Suprapubic skin (tissue), 4 donors: ENCODE measurements around the gene ING1. TPM values are rescaled to one million over a fixed set of nuclear protein-coding genes. Genes with fewer than 3 reads are reported as not detected.
"Not testable (repeated sequence)": the region's sequence is repeated elsewhere in the genome, so short reads cannot be mapped to it uniquely, and the experiment has no call there.

Experiments
- DNase-seq, 2 donors: peaks; one replicate each; pipeline ENCODE4 v3.0.0-alpha.2; 2019; ENCODE audit warnings: low spot score in 2 of 2
- H3K27ac ChIP-seq: fragments of 200-600 bp; sonication (generic); one replicate; pipeline ENCODE4 v1.5.1; 2019
- H3K27me3 ChIP-seq: fragments of 200-600 bp; sonication (generic); one replicate; pipeline ENCODE4 v1.5.1; 2019
- H3K36me3 ChIP-seq: fragments of 200-600 bp; sonication (generic); one replicate; pipeline ENCODE4 v1.5.1; 2019
- H3K4me1 ChIP-seq: fragments of 200-600 bp; sonication (generic); one replicate; pipeline ENCODE4 v1.5.1; 2019
- H3K4me3 ChIP-seq: fragments of 200-600 bp; sonication (generic); one replicate; pipeline ENCODE4 v1.5.1; 2019; ENCODE audit warnings: mild to moderate bottlenecking
- H3K9me3 ChIP-seq: fragments of 200-600 bp; sonication (generic); one replicate; pipeline ENCODE4 v1.5.1; 2019
- CTCF ChIP-seq, 2 donors: fragments of 200-600 bp in 1 of 2; fragments of 450-650 bp in 1 of 2; sonication (generic) in 1 of 2; IDR thresholded peaks; one replicate each; pipeline ENCODE4 v1.5.1; 2016 to 2019; ENCODE audit warnings: antibody characterized with exemption in 2 of 2, mild to moderate bottlenecking in 1 of 2, moderate library complexity in 1 of 2
- EP300 ChIP-seq: sonication (generic); formaldehyde crosslinking; IDR thresholded peaks from one replicate; pipeline ENCODE4 v1.6.1; 2017; ENCODE audit warnings: antibody characterized with exemption
- POLR2A ChIP-seq, 2 donors: fragments of 450-650 bp; IDR thresholded peaks; one replicate each; pipeline ENCODE4 v1.6.1; 2017; ENCODE audit warnings: antibody characterized with exemption in 2 of 2, mild to moderate bottlenecking in 2 of 2, moderate library complexity in 2 of 2
- POLR2AphosphoS5 ChIP-seq, 3 donors: sonication (generic); formaldehyde crosslinking; IDR thresholded peaks; one replicate each; pipeline ENCODE4 v1.6.1; 2017; ENCODE audit warnings: antibody characterized with exemption in 3 of 3
- WGBS: methylation state at CpG from one replicate; pipeline ENCODE4 v1.1.5; 2018; 5-methylcytosine and 5-hydroxymethylcytosine counted together
- total RNA-seq, 4 donors: library from RNA; depleted of rRNA; stranded (reverse); fragments of >200 nt; gene quantifications; one replicate each; pipeline ENCODE4 v1.1.0, GENCODE V29; 2016

ING1 gene
- total RNA-seq, 4 donors from 2014 or later, result 10.6 to 25.7 (median 19.9) TPM

DNA sequence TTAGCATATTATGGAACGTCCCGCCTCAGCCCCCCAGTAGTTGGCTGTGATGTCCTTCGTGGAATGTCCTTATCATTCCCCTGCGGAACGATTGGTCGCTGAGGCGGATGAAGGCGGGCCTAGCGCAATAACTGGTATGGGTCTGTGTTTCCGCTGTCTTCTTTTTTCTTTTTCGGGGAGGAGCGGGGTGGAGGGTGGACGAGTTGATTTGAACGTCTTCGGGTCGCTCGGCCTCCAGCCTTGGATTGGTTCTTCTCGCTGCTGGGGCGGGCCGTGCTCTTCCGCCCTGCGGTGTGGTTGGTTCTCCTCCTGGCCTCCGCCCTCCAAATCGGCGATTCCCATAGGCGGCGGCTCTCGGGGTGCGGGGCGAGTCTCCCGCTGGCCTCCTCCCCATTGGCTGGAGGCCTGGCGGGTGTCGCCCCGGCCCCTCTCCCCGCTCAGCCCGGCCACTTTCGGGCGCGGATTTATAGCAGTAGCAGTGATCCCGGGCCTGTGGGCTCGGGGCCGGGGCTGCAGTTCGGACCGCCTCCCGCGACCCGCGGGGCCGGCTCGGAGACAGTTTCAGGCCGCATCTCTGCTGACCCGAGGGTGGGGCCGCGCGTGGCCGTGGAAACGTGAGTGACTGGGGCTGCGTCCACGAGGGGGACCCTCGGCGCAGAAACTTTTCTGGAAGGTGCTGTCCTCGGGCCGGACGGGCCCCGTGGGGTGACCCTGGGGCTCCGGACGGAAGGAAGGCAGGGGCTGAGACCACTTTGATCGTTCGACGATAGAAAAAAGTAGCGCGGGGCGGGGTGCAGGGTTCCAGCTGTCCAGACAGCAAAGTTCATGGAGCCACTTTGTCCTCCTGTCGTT is 2.1 kb downstream of the ING1 start:
- H3K4me3 ChIP-seq, result peak overlapping the region; percentile 93
- H3K4me1 ChIP-seq, result peaks cover 34% of the 10 kb centered on the region
- H3K9me3 ChIP-seq, result no peaks in the 10 kb centered on the region
- DNase-seq, result peak; percentile 99
- peaks cover 14% of the 10 kb centered on the region for H3K36me3 ChIP-seq
- TF ChIP-seq EP300, result no peak
- peak in 1 of 2 donors; percentile 83 for TF ChIP-seq POLR2A (IDR thresholded peaks at IDR 0.05)
- peak in 2 of 3 donors; percentile 48 to 62 for TF ChIP-seq POLR2AphosphoS5 (IDR thresholded peaks at IDR 0.05)
- no peak for TF ChIP-seq CTCF (IDR thresholded peaks at IDR 0.05)
- peak overlapping the region; percentile 99 for H3K27ac ChIP-seq
- H3K27me3 ChIP-seq, result no peaks in the 10 kb centered on the region
- under 1% methylated on average over 30 of the region's 74 CpGs for WGBS

DNA sequence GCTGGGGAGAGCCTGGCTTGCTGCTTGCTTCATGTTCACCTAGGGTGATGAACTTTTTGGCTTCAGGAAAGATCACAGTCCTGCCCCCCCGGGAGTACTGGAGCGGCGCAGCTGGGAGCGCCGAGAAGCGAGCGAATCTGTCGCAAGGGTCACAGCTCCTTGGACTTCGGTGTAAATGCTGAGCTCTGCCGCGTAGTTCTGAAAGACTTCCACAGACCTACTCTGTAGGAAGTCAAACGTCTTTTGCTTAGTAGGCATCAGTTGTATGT is 2.7 kb downstream of the ING1 start:
- peaks cover 32% of the 10 kb centered on the region for H3K4me1 ChIP-seq
- H3K27ac ChIP-seq, result peak overlapping the region; percentile 94
- WGBS, result 1% methylated on average over 9 of the region's 12 CpGs
- H3K9me3 ChIP-seq, result no peaks in the 10 kb centered on the region
- H3K36me3 ChIP-seq, result peaks cover 20% of the 10 kb centered on the region
- DNase-seq, result no peak
- H3K4me3 ChIP-seq, result peak overlapping the region; percentile 93
- TF ChIP-seq POLR2A (IDR thresholded peaks at IDR 0.05) (no peak), POLR2AphosphoS5 (IDR thresholded peaks at IDR 0.05) (no peak), EP300 (no peak), CTCF (IDR thresholded peaks at IDR 0.05) (no peak)
- no peaks in the 10 kb centered on the region for H3K27me3 ChIP-seq

DNA sequence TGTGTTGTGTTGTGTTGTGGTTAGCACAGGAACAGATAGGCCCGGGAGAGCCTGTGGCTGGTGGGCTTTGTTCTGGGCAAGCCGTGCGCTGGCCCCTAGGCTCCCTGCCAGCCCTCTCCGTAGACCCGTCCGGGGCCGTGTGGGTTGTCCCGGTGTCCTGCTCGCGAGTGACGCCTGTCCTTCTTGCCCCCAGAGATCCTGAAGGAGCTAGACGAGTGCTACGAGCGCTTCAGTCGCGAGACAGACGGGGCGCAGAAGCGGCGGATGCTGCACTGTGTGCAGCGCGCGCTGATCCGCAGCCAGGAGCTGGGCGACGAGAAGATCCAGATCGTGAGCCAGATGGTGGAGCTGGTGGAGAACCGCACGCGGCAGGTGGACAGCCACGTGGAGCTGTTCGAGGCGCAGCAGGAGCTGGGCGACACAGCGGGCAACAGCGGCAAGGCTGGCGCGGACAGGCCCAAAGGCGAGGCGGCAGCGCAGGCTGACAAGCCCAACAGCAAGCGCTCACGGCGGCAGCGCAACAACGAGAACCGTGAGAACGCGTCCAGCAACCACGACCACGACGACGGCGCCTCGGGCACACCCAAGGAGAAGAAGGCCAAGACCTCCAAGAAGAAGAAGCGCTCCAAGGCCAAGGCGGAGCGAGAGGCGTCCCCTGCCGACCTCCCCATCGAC is 5.7 kb downstream of the ING1 start:
- DNase-seq, result no peak
- TF ChIP-seq CTCF (IDR thresholded peaks at IDR 0.05), result no peak
- TF ChIP-seq EP300, result no peak
- no peak for TF ChIP-seq POLR2AphosphoS5 (IDR thresholded peaks at IDR 0.05)
- TF ChIP-seq POLR2A (IDR thresholded peaks at IDR 0.05), result no peak
- Histone ChIP-seq H3K4me1 (peaks cover 24% of the 10 kb centered on the region), H3K4me3 (no peak overlapping the region), H3K9me3 (no peaks in the 10 kb centered on the region), H3K27ac (no peak overlapping the region), H3K27me3 (no peaks in the 10 kb centered on the region), H3K36me3 (peaks cover 27% of the 10 kb centered on the region)
- 95% methylated on average over 61 of the region's 61 CpGs for WGBS

GRCh38 chr13:110722971-110723370 is 9.5 kb downstream of the ING1 start:
- TF ChIP-seq POLR2A (IDR thresholded peaks at IDR 0.05) (no peak), EP300 (no peak), CTCF (IDR thresholded peaks at IDR 0.05) (no peak), POLR2AphosphoS5 (IDR thresholded peaks at IDR 0.05) (no peak)
- Histone ChIP-seq H3K27me3 (no peaks in the 10 kb centered on the region), H3K4me1 (peaks cover 5% of the 10 kb centered on the region), H3K27ac (no peak overlapping the region), H3K36me3 (peaks cover 27% of the 10 kb centered on the region), H3K4me3 (no peak overlapping the region), H3K9me3 (no peaks in the 10 kb centered on the region)
- 61% methylated on average over 5 of the region's 5 CpGs for WGBS
- DNase-seq, result no peak

DNA sequence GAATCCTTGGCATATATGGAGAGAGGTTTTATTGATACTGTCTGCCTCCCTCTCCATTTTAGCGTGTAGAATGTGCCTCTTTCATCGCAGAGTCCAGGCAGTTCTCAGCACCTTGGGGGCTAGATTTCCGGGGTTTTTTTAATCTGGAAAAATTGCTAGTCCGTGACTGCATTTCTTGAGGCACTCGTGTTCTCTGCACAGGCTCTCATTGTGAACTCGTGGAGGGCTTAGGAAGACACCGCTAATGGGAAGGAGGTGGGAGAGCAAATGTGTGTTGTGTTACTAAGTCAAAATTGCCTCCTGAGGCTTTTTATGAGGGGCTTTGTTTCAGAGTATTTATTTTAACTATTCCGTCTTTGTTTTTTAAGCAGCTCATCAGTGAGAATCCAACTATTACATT is 10.1 kb downstream of the ING1 start:
- Histone ChIP-seq H3K27ac (no peak overlapping the region), H3K36me3 (peaks cover 27% of the 10 kb centered on the region), H3K4me3 (no peak overlapping the region), H3K27me3 (no peaks in the 10 kb centered on the region), H3K4me1 (no peaks in the 10 kb centered on the region), H3K9me3 (no peaks in the 10 kb centered on the region)
- no peak for TF ChIP-seq POLR2A (IDR thresholded peaks at IDR 0.05)
- no peak for TF ChIP-seq POLR2AphosphoS5 (IDR thresholded peaks at IDR 0.05)
- 71% methylated on average over 8 of the region's 8 CpGs for WGBS
- no peak for DNase-seq

- not testable (repeated sequence) for DNase-seq, H3K4me1 ChIP-seq, H3K27ac ChIP-seq, H3K27me3 ChIP-seq, H3K36me3 ChIP-seq, H3K4me3 ChIP-seq, H3K9me3 ChIP-seq
- WGBS, result 93% methylated on average over 5 of the region's 6 CpGs
Measured at GRCh38 chr13:110726153-110726552, 12.7 kb downstream of the ING1 start.
